ENCODE results near the gene BABAM2.

- TF ChIP-seq FOXK2 (IDR thresholded peaks at IDR 0.05) (no peak), SUZ12 (IDR thresholded peaks at IDR 0.05) (no peak), L3MBTL2 (conservative IDR thresholded peaks at IDR 0.05) (no peak), LEF1 (IDR thresholded peaks at IDR 0.05; ENCODE audit: borderline replicate concordance) (no peak), FOXM1 (IDR thresholded peaks at IDR 0.05; ENCODE audit: borderline replicate concordance) (no peak), ARNT (IDR thresholded peaks at IDR 0.05) (no peak), SP1 (IDR thresholded peaks at IDR 0.05) (no peak), ZNF384 (IDR thresholded peaks at IDR 0.05) (no peak), PKNOX1 (IDR thresholded peaks at IDR 0.05) (no peak), BHLHE40 (IDR thresholded peaks at IDR 0.05; ENCODE audit: borderline replicate concordance) (no peak)
Observed at GRCh38 chr2:28352610-28353195, 462.2 kb downstream of the BABAM2 start.

All from HEK293T (cell line).